HAP-1 (cell line): Measurements from ENCODE around the gene CTNS.

ENCODE experiments used
- DNase-seq, 2 experiments: peaks; one replicate each; pipeline ENCODE4 v3.0.0-alpha.2; 2016 to 2020; ENCODE audit warnings: low spot score in 2 of 2
- H3K27me3 ChIP-seq: fragments of 250-450 bp; sonication (Bioruptor Pico); 2 replicates; pipeline ENCODE4 v1.5.1; 2020; ENCODE audit warnings: low read depth, mild to moderate bottlenecking, moderate library complexity
- H3K36me3 ChIP-seq: fragments of 250-450 bp; sonication (Bioruptor Pico); replicated peaks from 2 replicates; pipeline ENCODE4 v1.5.1; 2020; ENCODE audit warnings: mild to moderate bottlenecking
- H3K4me1 ChIP-seq: fragments of 250-450 bp; sonication (Bioruptor Pico); 2 replicates; pipeline ENCODE4 v1.5.1; 2020; ENCODE audit warnings: mild to moderate bottlenecking
- H3K4me3 ChIP-seq: fragments of 250-450 bp; sonication (Bioruptor Pico); 2 replicates; pipeline ENCODE4 v1.5.1; 2020; ENCODE audit warnings: mild to moderate bottlenecking, moderate library complexity
- H3K9me3 ChIP-seq: fragments of 250-450 bp; sonication (Bioruptor Pico); 2 replicates; pipeline ENCODE4 v1.5.1; 2020; ENCODE audit warnings: mild to moderate bottlenecking, moderate library complexity
- in situ Hi-C: fragments of 300-500 bp; cut with MboI; formaldehyde crosslinking; loops from 3 replicates; pipeline ENCODE4 v1.14.3; 2020; ENCODE audit warnings: low sequenced_read_pairs, inconsistent platforms, mixed read lengths

CTNS gene

GRCh38 chr17:3636154-3636907 lies at the start of gene CTNS, which contains the start of gene SHPK:
Gene CTNS, plus strand, starts transcription at chr17:3636760. Its CDS starts 3,447 bp downstream, at chr17:3640207.
Gene SHPK, minus strand, starts transcription at chr17:3636250. Its CDS starts 31 bp downstream, at chr17:3636219.
- H3K36me3 ChIP-seq: peaks cover 11% of the 10 kb centered on the region
- in situ Hi-C loops: no loop called here
- peaks cover 4% of the 10 kb centered on the region for H3K4me1 ChIP-seq
- H3K27me3 ChIP-seq: no peaks in the 10 kb centered on the region
- H3K4me3 ChIP-seq: peak within 1 kb of the TSS; percentile 98
- no peaks in the 10 kb centered on the region; the same call in 1 of the 2 replicates for H3K9me3 ChIP-seq
- peak; percentile 93 to 97 for DNase-seq

- in situ Hi-C loops: no loop called here
- Histone ChIP-seq H3K36me3 (no peaks in the 10 kb centered on the region), H3K4me3 (no peak overlapping the region), H3K9me3 (no peaks in the 10 kb centered on the region), H3K4me1 (no peaks in the 10 kb centered on the region), H3K27me3 (no peaks in the 10 kb centered on the region)
- no peak for DNase-seq
These were observed 46.8 kb upstream of the CTNS start for GRCh38 chr17:3589784-3590183.

- no peak for DNase-seq
- Histone ChIP-seq H3K4me3 (no peak overlapping the region), H3K36me3 (no peaks in the 10 kb centered on the region), H3K9me3 (no peaks in the 10 kb centered on the region), H3K27me3 (no peaks in the 10 kb centered on the region), H3K4me1 (no peaks in the 10 kb centered on the region)
- in situ Hi-C loops: no loop called here
These were observed 46.3 kb upstream of the CTNS start for GRCh38 chr17:3590231-3590630.

GRCh38 chr17:3590768-3591167 lies 45.8 kb upstream of the CTNS start:
- in situ Hi-C loops: no loop called here
- Histone ChIP-seq H3K9me3 (no peaks in the 10 kb centered on the region), H3K4me1 (no peaks in the 10 kb centered on the region), H3K4me3 (no peak overlapping the region), H3K36me3 (no peaks in the 10 kb centered on the region), H3K27me3 (no peaks in the 10 kb centered on the region)
- DNase-seq: no peak

GRCh38 chr17:3592216-3592860 lies 44.2 kb upstream of the CTNS start:
- Histone ChIP-seq H3K36me3 (no peaks in the 10 kb centered on the region), H3K4me1 (no peaks in the 10 kb centered on the region), H3K27me3 (no peaks in the 10 kb centered on the region), H3K4me3 (no peak overlapping the region), H3K9me3 (no peaks in the 10 kb centered on the region)
- no peak for DNase-seq
- in situ Hi-C loops: no loop called here

GRCh38 chr17:3593384-3593783 lies 43.2 kb upstream of the CTNS start:
- DNase-seq: no peak
- H3K27me3 ChIP-seq: no peaks in the 10 kb centered on the region
- no peaks in the 10 kb centered on the region for H3K4me1 ChIP-seq
- in situ Hi-C loops: no loop called here
- H3K9me3 ChIP-seq: no peaks in the 10 kb centered on the region
- H3K4me3 ChIP-seq: no peak overlapping the region
- H3K36me3 ChIP-seq: no peaks in the 10 kb centered on the region

- no peak for DNase-seq
- H3K4me3 ChIP-seq: no peak overlapping the region
- no peaks in the 10 kb centered on the region for H3K36me3 ChIP-seq
- H3K9me3 ChIP-seq: no peaks in the 10 kb centered on the region
- no peaks in the 10 kb centered on the region for H3K27me3 ChIP-seq
- no peaks in the 10 kb centered on the region for H3K4me1 ChIP-seq
- in situ Hi-C loops: no loop called here
These were observed 42.3 kb upstream of the CTNS start for GRCh38 chr17:3594051-3594800.

GRCh38 chr17:3594976-3595375 lies 41.6 kb upstream of the CTNS start:
- Histone ChIP-seq H3K4me1 (no peaks in the 10 kb centered on the region), H3K9me3 (no peaks in the 10 kb centered on the region), H3K27me3 (no peaks in the 10 kb centered on the region), H3K4me3 (no peak overlapping the region), H3K36me3 (no peaks in the 10 kb centered on the region)
- in situ Hi-C loops: no loop called here
- no peak for DNase-seq

GRCh38 chr17:3596804-3597464 lies 39.6 kb upstream of the CTNS start:
- Histone ChIP-seq H3K27me3 (no peaks in the 10 kb centered on the region), H3K4me1 (no peaks in the 10 kb centered on the region), H3K9me3 (no peaks in the 10 kb centered on the region), H3K36me3 (no peaks in the 10 kb centered on the region), H3K4me3 (no peak overlapping the region)
- in situ Hi-C loops: no loop called here
- no peak for DNase-seq

- DNase-seq: no peak
- no peaks in the 10 kb centered on the region for H3K36me3 ChIP-seq
- no peaks in the 10 kb centered on the region for H3K9me3 ChIP-seq
- in situ Hi-C loops: no loop called here
- H3K4me1 ChIP-seq: no peaks in the 10 kb centered on the region
- no peak overlapping the region for H3K4me3 ChIP-seq
- no peaks in the 10 kb centered on the region for H3K27me3 ChIP-seq
These were observed 38.5 kb upstream of the CTNS start for GRCh38 chr17:3598078-3598477.

GRCh38 chr17:3600529-3601205 lies 35.9 kb upstream of the CTNS start:
- no peak for DNase-seq
- Histone ChIP-seq H3K4me3 (no peak overlapping the region), H3K36me3 (no peaks in the 10 kb centered on the region), H3K4me1 (no peaks in the 10 kb centered on the region), H3K9me3 (no peaks in the 10 kb centered on the region), H3K27me3 (no peaks in the 10 kb centered on the region)
- in situ Hi-C loops: no loop called here

GRCh38 chr17:3602499-3602898 lies 34.1 kb upstream of the CTNS start:
- in situ Hi-C loops: no loop called here
- peak; percentile 11 to 45 for DNase-seq

More at GRCh38 chr17:3602499-3602898, 34.1 kb upstream of the CTNS start:
- Histone ChIP-seq H3K27me3 (no peaks in the 10 kb centered on the region), H3K9me3 (no peaks in the 10 kb centered on the region), H3K4me1 (no peaks in the 10 kb centered on the region), H3K4me3 (no peak overlapping the region), H3K36me3 (0 out of 2 replicates have a peak, but pooled peaks cover 2% of the 10 kb centered on the region)
